HepG2 (cell line): ENCODE measurements around the gene CCM2. TPM values are rescaled to one million over a fixed set of nuclear protein-coding genes. Genes with fewer than 3 reads are reported as not detected.

ENCODE experiments used
- ATAC-seq: fragments of 200-7000 bp; cut with Tn5 transposase; 3 replicates; pipeline ENCODE4 v1.9.1; 2020; ENCODE audit warnings: mild to moderate bottlenecking, moderate library complexity
- BruUV-seq: library from RNA; stranded (reverse); fragments of 400-500 nt; replicated peaks from 2 replicates; lab custom pipeline; 2021; lab: Mats Ljungman, UMichigan
- CTCF ChIA-PET: fragments of 300-600 bp; formaldehyde crosslinking; extraction: SDS; loops from one replicate; lab custom pipeline; 2021; ENCODE audit warnings: low total read pairs, inconsistent platforms, low intra/inter-chr PET ratio; lab: Yijun Ruan, JAX
- POLR2A ChIA-PET: fragments of 350-600 bp; sonication (Branson Sonifier 250); formaldehyde crosslinking; loops from one replicate; lab custom pipeline; 2020; ENCODE audit warnings: antibody characterized with exemption, inconsistent platforms; lab: Yijun Ruan, JAX
- DNase-seq: peaks from one replicate; pipeline ENCODE4 v3.0.0-alpha.2; 2015; ENCODE audit warnings: low spot score
- FAIRE-seq: peaks from 3 replicates; lab custom pipeline; 2011; peaks lifted over from hg19 to GRCh38; lab: Jason Lieb, UNC
- H2AFZ ChIP-seq: one replicate; pipeline ENCODE4 v1.6.1; 2011; ENCODE audit warnings: low read length, inconsistent platforms
- H3K27ac ChIP-seq: fragments of 300-600 bp; 3 replicates; pipeline ENCODE4 v1.8.0; 2011; ENCODE audit warnings: mixed run types, mild to moderate bottlenecking, mixed read lengths, low read length, inconsistent platforms; ENCODE audit not compliant: insufficient read depth; ENCODE audit errors: extremely low read length
- H3K27me3 ChIP-seq, 2 experiments: fragments of 200-600 bp in 1 of 2; 2 replicates in 1 of 2; 3 replicates in 1 of 2; pipeline versions ENCODE4 v1.6.0 to v1.8.0; 2011; ENCODE audit warnings: low read length in 2 of 2, mild to moderate bottlenecking in 2 of 2, moderate library complexity in 2 of 2, inconsistent platforms in 1 of 2; ENCODE audit not compliant: insufficient read depth in 2 of 2, control insufficient read depth in 1 of 2
- H3K36me3 ChIP-seq, 2 experiments: fragments of 200-600 bp in 1 of 2; replicated peaks in 1 of 2; 2 replicates in 1 of 2; 3 replicates in 1 of 2; pipeline versions ENCODE4 v1.5.1 to v1.8.0; 2011; ENCODE audit warnings: low read length in 2 of 2, inconsistent platforms in 1 of 2; ENCODE audit not compliant: insufficient read depth in 2 of 2, control insufficient read depth in 1 of 2
- H3K4me1 ChIP-seq: 2 replicates; pipeline ENCODE4 v1.5.1; 2012; ENCODE audit warnings: low read length, inconsistent platforms; ENCODE audit not compliant: insufficient read depth
- H3K4me2 ChIP-seq: 2 replicates; pipeline ENCODE4 v1.6.0; 2011; ENCODE audit warnings: low read depth, low read length, inconsistent platforms
- H3K4me3 ChIP-seq, 3 experiments: fragments of 200-600 bp in 1 of 3; sonication (generic), shearing (Covaris generic) in 1 of 3; replicated peaks in 1 of 3; 2 replicates each; pipeline ENCODE4 v1.5.1; 2011 to 2016; ENCODE audit warnings: low read length in 3 of 3, inconsistent platforms in 2 of 3, low read depth in 2 of 3, mild to moderate bottlenecking in 2 of 3, control low read depth in 1 of 3, mixed read lengths in 1 of 3; ENCODE audit not compliant: insufficient read depth in 1 of 3
- H3K79me2 ChIP-seq: one replicate; pipeline ENCODE4 v1.6.1; 2011; ENCODE audit warnings: low read length, inconsistent platforms; ENCODE audit not compliant: insufficient read depth
- H3K9ac ChIP-seq: 2 replicates; pipeline ENCODE4 v1.6.0; 2011; ENCODE audit warnings: mild to moderate bottlenecking, low read depth, low read length, inconsistent platforms; ENCODE audit not compliant: insufficient read depth
- H3K9me3 ChIP-seq: 2 replicates; pipeline ENCODE4 v1.5.1; 2012; ENCODE audit warnings: mild to moderate bottlenecking, low read length
- H4K20me1 ChIP-seq: 2 replicates; pipeline ENCODE4 v1.6.0; 2011; ENCODE audit warnings: inconsistent platforms, mild to moderate bottlenecking, low read length, moderate library complexity; ENCODE audit not compliant: insufficient read depth
- AHR ChIP-seq: IDR thresholded peaks from 2 replicates; pipeline ENCODE4 v1.6.1; 2018; ENCODE audit warnings: missing genetic modification reagents, missing compliant biosample characterization
- ATAD3A ChIP-seq: sonication (generic); formaldehyde crosslinking; IDR thresholded peaks from 2 replicates; pipeline ENCODE4 v1.4.0; 2020; ENCODE audit warnings: missing genetic modification reagents
- ATRX ChIP-seq: sonication (generic); formaldehyde crosslinking; IDR thresholded peaks from 2 replicates; pipeline ENCODE4 v1.4.0; 2020; ENCODE audit warnings: missing genetic modification reagents, borderline replicate concordance
- CSRNP1 ChIP-seq: sonication (generic); formaldehyde crosslinking; IDR thresholded peaks from 2 replicates; pipeline ENCODE4 v1.8.1; 2023; ENCODE audit warnings: mild to moderate bottlenecking, missing genetic modification reagents
- HOXA5 ChIP-seq: sonication (generic); formaldehyde crosslinking; IDR thresholded peaks from 2 replicates; pipeline ENCODE4 v1.4.0; 2020; ENCODE audit warnings: missing genetic modification reagents
- HOXA7 ChIP-seq: sonication (generic); formaldehyde crosslinking; IDR thresholded peaks from 2 replicates; pipeline ENCODE4 v1.8.1; 2022; ENCODE audit warnings: mild to moderate bottlenecking, missing genetic modification reagents, moderate library complexity
- NFIC ChIP-seq: IDR thresholded peaks from 2 replicates; pipeline ENCODE4 v1.6.1; 2012; ENCODE audit warnings: mild to moderate bottlenecking, low read length, inconsistent platforms
- PRDM4 ChIP-seq: sonication (generic); formaldehyde crosslinking; IDR thresholded peaks from 2 replicates; pipeline ENCODE4 v1.9.0; 2021; ENCODE audit warnings: missing genetic modification reagents, borderline replicate concordance
- RELA ChIP-seq: sonication (generic); formaldehyde crosslinking; IDR thresholded peaks from 2 replicates; pipeline ENCODE4 v1.4.0; 2020; ENCODE audit warnings: missing genetic modification reagents
- RNF2 ChIP-seq: fragments of 450-650 bp; conservative IDR thresholded peaks from 2 replicates; pipeline ENCODE4 v1.6.1; 2016; ENCODE audit warnings: low read depth
- SUZ12 ChIP-seq: fragments of 150-350 bp; IDR thresholded peaks from 2 replicates; pipeline ENCODE4 v1.6.1; 2014; ENCODE audit warnings: low read depth, low read length
- TCF7L2 ChIP-seq: IDR thresholded peaks from 2 replicates; pipeline ENCODE4 v1.6.1; 2011; ENCODE audit warnings: mild to moderate bottlenecking, low read depth, low read length, moderate library complexity
- ZC3H4 ChIP-seq: sonication (generic); formaldehyde crosslinking; IDR thresholded peaks from 2 replicates; pipeline ENCODE4 v1.4.0; 2020; ENCODE audit warnings: missing genetic modification reagents, borderline replicate concordance
- ZNF30 ChIP-seq: sonication (generic); formaldehyde crosslinking; IDR thresholded peaks from 2 replicates; pipeline ENCODE4 v1.5.0; 2020; ENCODE audit warnings: mild to moderate bottlenecking, missing genetic modification reagents
- ZNF430 ChIP-seq: sonication (generic); formaldehyde crosslinking; IDR thresholded peaks from 2 replicates; pipeline ENCODE4 v1.9.0; 2021; ENCODE audit warnings: mild to moderate bottlenecking, missing genetic modification reagents
- ZNF512B ChIP-seq: sonication (generic); formaldehyde crosslinking; IDR thresholded peaks from 2 replicates; pipeline ENCODE4 v1.5.1; 2020; ENCODE audit warnings: missing genetic modification reagents, mild to moderate bottlenecking, borderline replicate concordance
- ZNF567 ChIP-seq: sonication (generic); formaldehyde crosslinking; IDR thresholded peaks from 2 replicates; pipeline ENCODE4 v1.8.1; 2023; ENCODE audit warnings: mild to moderate bottlenecking, missing genetic modification reagents, borderline replicate concordance
- ZNF598 ChIP-seq: sonication (generic); formaldehyde crosslinking; IDR thresholded peaks from 2 replicates; pipeline ENCODE4 v1.5.1; 2020; ENCODE audit warnings: mild to moderate bottlenecking, missing genetic modification reagents, borderline replicate concordance
- ZNF747 ChIP-seq: sonication (generic); formaldehyde crosslinking; IDR thresholded peaks from 2 replicates; pipeline ENCODE4 v1.8.1; 2023; ENCODE audit warnings: missing genetic modification reagents, mild to moderate bottlenecking, borderline replicate concordance
- ZNF776 ChIP-seq: sonication (generic); formaldehyde crosslinking; IDR thresholded peaks from 2 replicates; pipeline ENCODE4 v1.4.0; 2020; ENCODE audit warnings: mild to moderate bottlenecking, missing genetic modification reagents
- WGBS: methylation state at CpG from one replicate; pipeline ENCODE4 v1.1.6; 2017; ENCODE audit warnings: low lambda C conversion rate; 5-methylcytosine and 5-hydroxymethylcytosine counted together
- in situ Hi-C: cut with HindIII; loops from 2 replicates; pipeline ENCODE4 v1.10.0; 2017; ENCODE audit warnings: low pct_unique_long_range_greater_than_20kb; ENCODE audit not compliant: extremely low pct_ligation_motif_present
- intact Hi-C: fragments of 100-400 bp; cut with micrococcal nuclease; formaldehyde crosslinking; loops from one replicate; pipeline ENCODE4 v1.10.0; 2022; ENCODE audit not compliant: unreplicated experiment
- polyA plus RNA-seq, 8 experiments: library from polyadenylated mRNA; depleted of rRNA in 3 of 8; stranded (reverse) in 7 of 8; unstranded in 1 of 8; fragments of >200 nt; fragmentation: Illumina TruSeq in 4 of 8; extraction: Trizol in 4 of 8; gene quantifications; 2 replicates each; pipeline versions ENCODE4 v1.2.1 to v1.2.3, GENCODE V29; 2011 to 2016; ENCODE audit warnings: low read depth in 4 of 8, missing spikeins in 1 of 8, mixed read lengths in 1 of 8; ENCODE audit not compliant: insufficient read depth in 1 of 8
- total RNA-seq, 5 experiments: library from RNA; depleted of rRNA; stranded (reverse); fragments of >200 nt; fragmentation: Illumina TruSeq; extraction: Trizol; gene quantifications; 2 replicates each; pipeline ENCODE4 v1.2.3, GENCODE V29; 2016; ENCODE audit warnings: low read depth in 1 of 5

Gene CCM2
- total and polyA plus RNA-seq, 2 of the 13 experiments (the other 11 are each of a cell fraction or from before 2014, with no cell fraction given) = 13.7 to 15.8 TPM

- no peaks in the 10 kb centered on the region for H3K27me3 ChIP-seq
- ChIA-PET POLR2A (no interaction called here), CTCF (no interaction called here)
- TF ChIP-seq AHR (CRISPR knock-in tag) = no peak
- TF ChIP-seq ZNF430 (CRISPR knock-in tag) = no peak
- no peak for TF ChIP-seq ATRX
- TF ChIP-seq TCF7L2 = no peak
- TF ChIP-seq ZNF598 (CRISPR knock-in tag) = no peak
- no peak for TF ChIP-seq ZNF30 (CRISPR knock-in tag)
- TF ChIP-seq RNF2 = no peak
- no peak for TF ChIP-seq SUZ12
- no peak for TF ChIP-seq ATAD3A
- no peak for TF ChIP-seq HOXA7 (CRISPR knock-in tag)
- TF ChIP-seq ZNF567 (CRISPR knock-in tag) = no peak
- no peak for TF ChIP-seq ZNF512B (CRISPR knock-in tag)
- TF ChIP-seq CSRNP1 (CRISPR knock-in tag) = no peak
- no peak for TF ChIP-seq PRDM4
- no peak for TF ChIP-seq RELA (CRISPR knock-in tag)
- no peak for TF ChIP-seq NFIC
- no peak for TF ChIP-seq ZC3H4 (CRISPR knock-in tag)
- TF ChIP-seq HOXA5 (CRISPR knock-in tag) = no peak
- TF ChIP-seq ZNF776 (CRISPR knock-in tag) = no peak
- no peak for TF ChIP-seq ZNF747 (CRISPR knock-in tag)
- H2AFZ ChIP-seq = no peak overlapping the region
- H3K36me3 ChIP-seq = no peaks in the 10 kb centered on the region; a peak in 1 of 5 replicates
- FAIRE-seq (no peak), DNase-seq (no peak), ATAC-seq (no peak)
- intact Hi-C loops (no loop called here), in situ Hi-C loops (no loop called here)
- H3K79me2 ChIP-seq = no peaks in the 10 kb centered on the region
- no peak overlapping the region for H3K9ac ChIP-seq
- H3K27ac ChIP-seq = no peak overlapping the region
- H3K4me1 ChIP-seq = no peaks in the 10 kb centered on the region
- no peak overlapping the region for H3K4me3 ChIP-seq
- H3K4me2 ChIP-seq = no peak overlapping the region
- 100% methylated on average over 5 of the region's 5 CpGs for WGBS
- H3K9me3 ChIP-seq = no peaks in the 10 kb centered on the region
- H4K20me1 ChIP-seq = no peaks in the 10 kb centered on the region
- no TSS peak for BruUV-seq
Measured at GRCh38 chr7:45053941-45054340, 53.9 kb downstream of the CCM2 start.
